Spleen (tissue), 13 donors: ENCODE results near the gene FASN. TPM values are rescaled to one million over a fixed set of nuclear protein-coding genes. Genes with fewer than 3 reads are reported as not detected.

ENCODE experiments used
- DNase-seq: peaks from one replicate; pipeline ENCODE4 v3.0.0-alpha.2; 2020
- H3K27ac ChIP-seq, 8 donors: fragments of 200-600 bp; sonication (generic) in 7 of 8; 1 replicate in 4 of 8; 2 replicates in 4 of 8; pipeline versions ENCODE4 v1.5.0 to v1.8.0; 2016 to 2021; ENCODE audit warnings: inconsistent platforms in 4 of 8, mild to moderate bottlenecking in 4 of 8, moderate library complexity in 1 of 8
- H3K27me3 ChIP-seq, 7 donors: fragments of 200-600 bp; sonication (generic) in 6 of 7; replicated peaks in 1 of 7; 1 replicate in 4 of 7; 2 replicates in 3 of 7; pipeline versions ENCODE4 v1.5.0 to v1.8.0; 2016 to 2021; ENCODE audit warnings: inconsistent platforms in 3 of 7, mild to moderate bottlenecking in 1 of 7
- H3K36me3 ChIP-seq, 6 donors: fragments of 200-600 bp; sonication (generic) in 5 of 6; 1 replicate in 4 of 6; 2 replicates in 2 of 6; pipeline versions ENCODE4 v1.5.0 to v1.8.0; 2016 to 2021; ENCODE audit warnings: inconsistent platforms in 2 of 6
- H3K4me1 ChIP-seq, 6 donors: fragments of 200-600 bp; sonication (generic) in 5 of 6; 1 replicate in 3 of 6; 2 replicates in 3 of 6; pipeline versions ENCODE4 v1.5.0 to v1.8.0; 2016 to 2021; ENCODE audit warnings: inconsistent platforms in 3 of 6
- H3K4me3 ChIP-seq, 8 donors: fragments of 200-600 bp; sonication (generic) in 7 of 8; 1 replicate in 4 of 8; 2 replicates in 4 of 8; pipeline versions ENCODE4 v1.5.0 to v1.8.0; 2016 to 2021; ENCODE audit warnings: inconsistent platforms in 4 of 8, mild to moderate bottlenecking in 4 of 8, moderate library complexity in 2 of 8
- H3K9me3 ChIP-seq, 8 donors: fragments of 200-600 bp; sonication (generic) in 7 of 8; 1 replicate in 4 of 8; 2 replicates in 4 of 8; pipeline versions ENCODE4 v1.5.0 to v1.8.0; 2016 to 2021; ENCODE audit warnings: inconsistent platforms in 4 of 8
- POLR2A ChIP-seq, 3 donors: fragments of 450-650 bp; IDR thresholded peaks; one replicate each; pipeline ENCODE4 v1.5.1; 2017; ENCODE audit warnings: antibody characterized with exemption in 3 of 3, mild to moderate bottlenecking in 1 of 3
- POLR2AphosphoS5 ChIP-seq, 3 donors: sonication (generic); formaldehyde crosslinking; IDR thresholded peaks; one replicate each; pipeline ENCODE4 v1.5.1; 2017; ENCODE audit warnings: antibody characterized with exemption in 3 of 3
- WGBS, 5 donors: extraction: QIAGEN DNeasy Blood & Tissue Kit in 3 of 5; methylation state at CpG; one replicate each; pipeline versions ENCODE4 v1.1.5 to v1.1.7; 2013 to 2018; 5-methylcytosine and 5-hydroxymethylcytosine counted together
- intact Hi-C: fragments of 100-400 bp; cut with DNase I; formaldehyde crosslinking; loops from one replicate; pipeline ENCODE4 v1.15.0; 2023; ENCODE audit warnings: low total_unique reads
- long read RNA-seq, 2 donors: transcript quantifications; one replicate each; lab custom pipeline, GENCODE V29; 2026
- polyA plus RNA-seq, 3 donors: library from polyadenylated mRNA; stranded (reverse); fragments of 200-250 nt; gene quantifications; one replicate each; pipeline ENCODE4 v1.2.1, GENCODE V29; 2013
- total RNA-seq, 7 donors: library from RNA; depleted of rRNA in 3 of 7; stranded (reverse); fragments of >200 nt in 3 of 7; fragmentation: NEBNext Ultra II Directional in 4 of 7; extraction: Animal tissue kit (Norgen Biotek cat#: 25700) in 4 of 7; gene quantifications; one replicate each; pipeline versions ENCODE4 v1.1.0 to v1.2.1, GENCODE V29; 2016 to 2021
- TF ChIP-seq, protein P1 (sequence below), 11 experiments: fragments of 200-600 bp in 7 of 11; fragments of 450-650 bp in 4 of 11; sonication (generic) in 4 of 11; IDR thresholded peaks in 8 of 11; conservative IDR thresholded peaks in 3 of 11; 1 replicate in 7 of 11; 2 replicates in 4 of 11; pipeline versions ENCODE4 v1.4.0 to v1.8.0; 2016 to 2021; ENCODE audit warnings: antibody characterized with exemption in 11 of 11, inconsistent platforms in 4 of 11, mild to moderate bottlenecking in 1 of 11
- donor health status: healthy with polysubstance abuse.
- donor health status: DM: no; HTN: no; CAD: no; lungs with moderate emphysema.
- donor health status: DM: no; HTN: no; CAD: no.
- donor health status: Bipolar disorder and iron deficiency.
- donor health status: healthy.
- donor health status: DM: no; HTN: no; CAD: no.
- donor health status: DM: yes; HTN: yes; CAD: no.

Gene FASN
- total RNA-seq: 10 to 100 TPM; 20.6 to 45.2 (median 22.3) TPM
- polyA plus RNA-seq: 10 to 100 TPM in 1 of 3 donors, 1 to 10 TPM in 2; 9.3 to 14.7 (median 9.3) TPM
- long read RNA-seq, donor 1, partial matches to known transcripts: 0 of 1 reads
- long read RNA-seq, donor 1, other reads (novel, unspliced or antisense): 0 of 1 reads
- long read RNA-seq, donor 2, full-length matches to known transcripts: 3 of 8 reads
- long read RNA-seq, donor 2, partial matches to known transcripts: 5 of 8 reads
- long read RNA-seq, donor 2, other reads (novel, unspliced or antisense): 0 of 8 reads

- peak within 1 kb of the TSS; percentile 58 to 97 (median 78) for H3K4me3 ChIP-seq
- peak within 1 kb of the TSS; percentile 89 to 99 (median 96) for H3K27ac ChIP-seq
- DNase-seq: peak; percentile 97
- intact Hi-C loops: no loop called here
- 0 to 1% (median 0%) methylated on average over 47 to 124 of the region's 124 CpGs for WGBS, 5 donors
- H3K27me3 ChIP-seq: no peaks in the 10 kb centered on the region
- peaks cover 0 to 29% (median 17%) of the 10 kb centered on the region in 6 donors for H3K36me3 ChIP-seq
- peaks cover 20 to 60% (median 43%) of the 10 kb centered on the region in 6 donors for H3K4me1 ChIP-seq
- no peaks in the 10 kb centered on the region for H3K9me3 ChIP-seq
- TF ChIP-seq, protein P1, sequence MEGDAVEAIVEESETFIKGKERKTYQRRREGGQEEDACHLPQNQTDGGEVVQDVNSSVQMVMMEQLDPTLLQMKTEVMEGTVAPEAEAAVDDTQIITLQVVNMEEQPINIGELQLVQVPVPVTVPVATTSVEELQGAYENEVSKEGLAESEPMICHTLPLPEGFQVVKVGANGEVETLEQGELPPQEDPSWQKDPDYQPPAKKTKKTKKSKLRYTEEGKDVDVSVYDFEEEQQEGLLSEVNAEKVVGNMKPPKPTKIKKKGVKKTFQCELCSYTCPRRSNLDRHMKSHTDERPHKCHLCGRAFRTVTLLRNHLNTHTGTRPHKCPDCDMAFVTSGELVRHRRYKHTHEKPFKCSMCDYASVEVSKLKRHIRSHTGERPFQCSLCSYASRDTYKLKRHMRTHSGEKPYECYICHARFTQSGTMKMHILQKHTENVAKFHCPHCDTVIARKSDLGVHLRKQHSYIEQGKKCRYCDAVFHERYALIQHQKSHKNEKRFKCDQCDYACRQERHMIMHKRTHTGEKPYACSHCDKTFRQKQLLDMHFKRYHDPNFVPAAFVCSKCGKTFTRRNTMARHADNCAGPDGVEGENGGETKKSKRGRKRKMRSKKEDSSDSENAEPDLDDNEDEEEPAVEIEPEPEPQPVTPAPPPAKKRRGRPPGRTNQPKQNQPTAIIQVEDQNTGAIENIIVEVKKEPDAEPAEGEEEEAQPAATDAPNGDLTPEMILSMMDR (IDR thresholded peaks at IDR 0.05 in 8 of 11, conservative IDR thresholded peaks at IDR 0.05 in 3 of 11): peak in 7 of 11 experiments; percentile 24 to 57 (median 41)
- TF ChIP-seq POLR2A (IDR thresholded peaks at IDR 0.05) (peak; percentile 75 to 97 (median 88)), POLR2AphosphoS5 (IDR thresholded peaks at IDR 0.05) (peak; percentile 79 to 88 (median 88))
Observed at GRCh38 chr17:82098169-82098938, at the start of gene FASN. Gene FASN (minus strand): TSS chr17:82098236. CDS start chr17:82096445, 1,791 bp downstream.

GRCh38 chr17:82146663-82147654, 48.9 kb upstream of the FASN start:
- no peaks in the 10 kb centered on the region for H3K9me3 ChIP-seq
- TF ChIP-seq, protein P1 (IDR thresholded peaks at IDR 0.05 in 8 of 11, conservative IDR thresholded peaks at IDR 0.05 in 3 of 11): no peak
- no peak for TF ChIP-seq POLR2AphosphoS5 (IDR thresholded peaks at IDR 0.05)
- TF ChIP-seq POLR2A (IDR thresholded peaks at IDR 0.05): no peak
- no peak overlapping the region for H3K4me3 ChIP-seq
- 88 to 91% (median 90%) methylated on average over 18 of the region's 18 CpGs for WGBS, 5 donors
- no peaks in the 10 kb centered on the region for H3K27me3 ChIP-seq
- intact Hi-C loops: no loop called here
- H3K36me3 ChIP-seq: peaks cover 0 to 9% (median 0%) of the 10 kb centered on the region in 6 donors
- H3K4me1 ChIP-seq: no peaks in the 10 kb centered on the region
- H3K27ac ChIP-seq: no peak overlapping the region
- DNase-seq: peak; percentile 43

GRCh38 chr17:82145550-82146155, 47.6 kb upstream of the FASN start:
- Histone ChIP-seq H3K4me1 (no peaks in the 10 kb centered on the region), H3K27me3 (no peaks in the 10 kb centered on the region), H3K9me3 (no peaks in the 10 kb centered on the region), H3K4me3 (no peak overlapping the region), H3K36me3 (peaks cover 0 to 9% (median 0%) of the 10 kb centered on the region in 6 donors), H3K27ac (no peak overlapping the region)
- intact Hi-C loops: no loop called here
- TF ChIP-seq, protein P1 (IDR thresholded peaks at IDR 0.05 in 8 of 11, conservative IDR thresholded peaks at IDR 0.05 in 3 of 11): no peak
- TF ChIP-seq POLR2A (IDR thresholded peaks at IDR 0.05): no peak
- no peak for TF ChIP-seq POLR2AphosphoS5 (IDR thresholded peaks at IDR 0.05)
- 92 to 98% (median 95%) methylated on average over 9 to 13 of the region's 13 CpGs for WGBS, 5 donors
- peak; percentile 66 for DNase-seq
